ENCODE results near the gene GUCY2F.

Gene GUCY2F

GRCh38 chrX:109372716-109373115 lies 109.2 kb downstream of the GUCY2F start:
- no peak overlapping the region for H2BK12ac ChIP-seq (ENCODE audit: low read length)
- H3K9me3 ChIP-seq (replicated peaks in 1 of 2; ENCODE audit: control insufficient read depth in 2 of 2, insufficient read depth in 1 of 2, low read depth in 1 of 2, low read length in 2 of 2), result no peaks in the 10 kb centered on the region
- H3K14ac ChIP-seq (ENCODE audit: low read length), result no peak overlapping the region
- H3K4me2 ChIP-seq (ENCODE audit: insufficient read depth, low read length, poor library complexity, severe bottlenecking), result no peak overlapping the region
- DNase-seq (ENCODE audit: low spot score), result no peak
- H4K91ac ChIP-seq (ENCODE audit: low read depth, low read length, poor library complexity), result no peak overlapping the region
- H2BK5ac ChIP-seq (ENCODE audit: low read length), result no peak overlapping the region
- peaks cover 0 to 1% of the 10 kb centered on the region in 2 donors for H3K4me1 ChIP-seq (ENCODE audit: control insufficient read depth in 2 of 2, insufficient read depth in 1 of 2, low read depth in 1 of 2, low read length in 2 of 2)
- H2BK120ac ChIP-seq (ENCODE audit: low read depth, low read length), result no peak overlapping the region
- no peak overlapping the region for H3K4ac ChIP-seq (ENCODE audit: low read length)
- H3K27ac ChIP-seq (replicated peaks; ENCODE audit: low read length), result no peak overlapping the region
- no peak overlapping the region for H3K4me3 ChIP-seq (ENCODE audit: low read length in 2 of 2)
- no peak overlapping the region for H2AK5ac ChIP-seq (ENCODE audit: low read depth, low read length)
- H4K8ac ChIP-seq (ENCODE audit: low read depth, low read length), result no peak overlapping the region
- H3K9ac ChIP-seq (ENCODE audit: low read depth, low read length, poor library complexity), result no peak overlapping the region
- no peak overlapping the region for H3K23ac ChIP-seq (ENCODE audit: low read depth, low read length, poor library complexity)
- H3K27me3 ChIP-seq (ENCODE audit: control insufficient read depth in 3 of 3, insufficient read depth in 3 of 3, low read depth in 1 of 3, low read length in 3 of 3), result no peaks in the 10 kb centered on the region
- H2AFZ ChIP-seq (ENCODE audit: low read length), result no peak overlapping the region
- WGBS, 2 donors (ENCODE audit: extremely low coverage in 2 of 2, insufficient read length in 2 of 2, insufficient replicate concordance in 1 of 2), result no CpG with 5 or more reads among the region's 2 CpGs
- no peaks in the 10 kb centered on the region for H3K79me1 ChIP-seq (ENCODE audit: low read depth, low read length)
- H3K18ac ChIP-seq (ENCODE audit: low read length), result no peak overlapping the region
- H2BK15ac ChIP-seq (ENCODE audit: low read length), result no peak overlapping the region
- H3K36me3 ChIP-seq (replicated peaks in 1 of 2; ENCODE audit: control insufficient read depth in 2 of 2, insufficient read depth in 2 of 2, low read length in 2 of 2), result no peaks in the 10 kb centered on the region

- Histone ChIP-seq H3K4me2 (ENCODE audit: insufficient read depth, low read length, poor library complexity, severe bottlenecking) (no peak overlapping the region), H3K18ac (ENCODE audit: low read length) (no peak overlapping the region), H3K23ac (ENCODE audit: low read depth, low read length, poor library complexity) (no peak overlapping the region), H4K8ac (ENCODE audit: low read depth, low read length) (no peak overlapping the region), H2BK5ac (ENCODE audit: low read length) (no peak overlapping the region), H3K4me3 (ENCODE audit: low read length in 2 of 2) (no peak overlapping the region), H2BK12ac (ENCODE audit: low read length) (no peak overlapping the region), H3K9me3 (replicated peaks in 1 of 2; ENCODE audit: control insufficient read depth in 2 of 2, insufficient read depth in 1 of 2, low read depth in 1 of 2, low read length in 2 of 2) (no peaks in the 10 kb centered on the region), H3K14ac (ENCODE audit: low read length) (no peak overlapping the region), H3K36me3 (replicated peaks in 1 of 2; ENCODE audit: control insufficient read depth in 2 of 2, insufficient read depth in 2 of 2, low read length in 2 of 2) (no peaks in the 10 kb centered on the region), H3K9ac (ENCODE audit: low read depth, low read length, poor library complexity) (no peak overlapping the region), H4K91ac (ENCODE audit: low read depth, low read length, poor library complexity) (no peak overlapping the region), H2AK5ac (ENCODE audit: low read depth, low read length) (no peak overlapping the region), H2AFZ (ENCODE audit: low read length) (no peak overlapping the region), H3K4ac (ENCODE audit: low read length) (no peak overlapping the region), H2BK15ac (ENCODE audit: low read length) (no peak overlapping the region), H3K27me3 (ENCODE audit: control insufficient read depth in 3 of 3, insufficient read depth in 3 of 3, low read depth in 1 of 3, low read length in 3 of 3) (no peaks in the 10 kb centered on the region), H3K79me1 (ENCODE audit: low read depth, low read length) (no peaks in the 10 kb centered on the region), H3K27ac (replicated peaks; ENCODE audit: low read length) (no peak overlapping the region), H2BK120ac (ENCODE audit: low read depth, low read length) (no peak overlapping the region), H3K4me1 (ENCODE audit: control insufficient read depth in 2 of 2, insufficient read depth in 1 of 2, low read depth in 1 of 2, low read length in 2 of 2) (peaks cover 0 to 1% of the 10 kb centered on the region in 2 donors)
- no CpG with 5 or more reads among the region's 1 CpG for WGBS, 2 donors (ENCODE audit: extremely low coverage in 2 of 2, insufficient read length in 2 of 2, insufficient replicate concordance in 1 of 2)
- DNase-seq (ENCODE audit: low spot score), result no peak
These were observed 109.6 kb downstream of the GUCY2F start for GRCh38 chrX:109372291-109372690.

DNA sequence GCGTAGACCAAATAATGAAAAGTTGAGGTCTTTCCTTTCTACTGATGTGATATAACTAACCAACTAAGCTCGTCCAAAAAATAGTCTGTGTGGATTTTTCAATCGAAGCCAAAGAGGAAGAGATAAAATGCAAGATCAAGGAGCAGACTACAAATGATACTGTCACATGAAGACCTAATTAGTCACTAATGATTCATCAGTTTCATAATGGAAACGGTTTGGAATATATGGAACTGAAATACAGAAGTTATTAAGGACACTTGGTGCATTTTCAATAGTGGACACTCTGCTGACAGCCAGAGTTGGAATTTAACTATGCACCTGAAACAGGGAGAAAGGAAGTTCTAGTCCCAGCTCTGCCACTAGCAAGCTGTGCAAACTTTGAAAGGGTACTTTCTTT lies 119.8 kb downstream of the GUCY2F start:
- Histone ChIP-seq H2BK15ac (ENCODE audit: low read length) (no peak overlapping the region), H3K9ac (ENCODE audit: low read depth, low read length, poor library complexity) (no peak overlapping the region), H3K9me3 (replicated peaks in 1 of 2; ENCODE audit: control insufficient read depth in 2 of 2, insufficient read depth in 1 of 2, low read depth in 1 of 2, low read length in 2 of 2) (peaks cover 0 to 4% of the 10 kb centered on the region in 2 donors), H4K91ac (ENCODE audit: low read depth, low read length, poor library complexity) (no peak overlapping the region), H3K14ac (ENCODE audit: low read length) (no peak overlapping the region), H4K8ac (ENCODE audit: low read depth, low read length) (no peak overlapping the region), H3K27ac (replicated peaks; ENCODE audit: low read length) (no peak overlapping the region), H2BK5ac (ENCODE audit: low read length) (no peak overlapping the region), H3K18ac (ENCODE audit: low read length) (no peak overlapping the region), H2AK5ac (ENCODE audit: low read depth, low read length) (no peak overlapping the region), H3K23ac (ENCODE audit: low read depth, low read length, poor library complexity) (no peak overlapping the region), H2BK12ac (ENCODE audit: low read length) (no peak overlapping the region), H3K4ac (ENCODE audit: low read length) (no peak overlapping the region), H2BK120ac (ENCODE audit: low read depth, low read length) (no peak overlapping the region), H3K79me1 (ENCODE audit: low read depth, low read length) (no peaks in the 10 kb centered on the region), H3K4me1 (ENCODE audit: control insufficient read depth in 2 of 2, insufficient read depth in 1 of 2, low read depth in 1 of 2, low read length in 2 of 2) (no peaks in the 10 kb centered on the region), H3K4me2 (ENCODE audit: insufficient read depth, low read length, poor library complexity, severe bottlenecking) (no peak overlapping the region), H3K27me3 (ENCODE audit: control insufficient read depth in 3 of 3, insufficient read depth in 3 of 3, low read depth in 1 of 3, low read length in 3 of 3) (no peaks in the 10 kb centered on the region), H2AFZ (ENCODE audit: low read length) (no peak overlapping the region), H3K4me3 (ENCODE audit: low read length in 2 of 2) (no peak overlapping the region), H3K36me3 (replicated peaks in 1 of 2; ENCODE audit: control insufficient read depth in 2 of 2, insufficient read depth in 2 of 2, low read length in 2 of 2) (no peaks in the 10 kb centered on the region)
- no CpG with 5 or more reads among the region's 4 CpGs for WGBS, 2 donors (ENCODE audit: extremely low coverage in 2 of 2, insufficient read length in 2 of 2, insufficient replicate concordance in 1 of 2)
- DNase-seq (ENCODE audit: low spot score), result no peak

GRCh38 chrX:109360301-109360700 lies 121.6 kb downstream of the GUCY2F start:
- Histone ChIP-seq H3K23ac (ENCODE audit: low read depth, low read length, poor library complexity) (no peak overlapping the region), H4K8ac (ENCODE audit: low read depth, low read length) (no peak overlapping the region), H2BK5ac (ENCODE audit: low read length) (no peak overlapping the region), H3K4me2 (ENCODE audit: insufficient read depth, low read length, poor library complexity, severe bottlenecking) (no peak overlapping the region), H3K36me3 (replicated peaks in 1 of 2; ENCODE audit: control insufficient read depth in 2 of 2, insufficient read depth in 2 of 2, low read length in 2 of 2) (no peaks in the 10 kb centered on the region), H2BK120ac (ENCODE audit: low read depth, low read length) (no peak overlapping the region), H3K27ac (replicated peaks; ENCODE audit: low read length) (no peak overlapping the region), H4K91ac (ENCODE audit: low read depth, low read length, poor library complexity) (no peak overlapping the region), H3K4ac (ENCODE audit: low read length) (no peak overlapping the region), H3K4me1 (ENCODE audit: control insufficient read depth in 2 of 2, insufficient read depth in 1 of 2, low read depth in 1 of 2, low read length in 2 of 2) (no peaks in the 10 kb centered on the region), H3K9me3 (replicated peaks in 1 of 2; ENCODE audit: control insufficient read depth in 2 of 2, insufficient read depth in 1 of 2, low read depth in 1 of 2, low read length in 2 of 2) (peaks cover 0 to 4% of the 10 kb centered on the region in 2 donors), H3K27me3 (ENCODE audit: control insufficient read depth in 3 of 3, insufficient read depth in 3 of 3, low read depth in 1 of 3, low read length in 3 of 3) (no peaks in the 10 kb centered on the region), H2BK12ac (ENCODE audit: low read length) (no peak overlapping the region), H3K79me1 (ENCODE audit: low read depth, low read length) (no peaks in the 10 kb centered on the region), H3K9ac (ENCODE audit: low read depth, low read length, poor library complexity) (no peak overlapping the region), H3K14ac (ENCODE audit: low read length) (no peak overlapping the region), H2AK5ac (ENCODE audit: low read depth, low read length) (no peak overlapping the region), H2AFZ (ENCODE audit: low read length) (no peak overlapping the region), H3K4me3 (ENCODE audit: low read length in 2 of 2) (no peak overlapping the region), H3K18ac (ENCODE audit: low read length) (no peak overlapping the region), H2BK15ac (ENCODE audit: low read length) (no peak overlapping the region)
- WGBS, 2 donors (ENCODE audit: extremely low coverage in 2 of 2, insufficient read length in 2 of 2, insufficient replicate concordance in 1 of 2), result no CpG with 5 or more reads among the region's 3 CpGs
- no peak for DNase-seq (ENCODE audit: low spot score)

All from neuronal stem cell (in vitro differentiated cells).